Heart right ventricle (tissue), 16 donors: Measurements from ENCODE around the gene SNTB2. TPM values are rescaled to one million over a fixed set of nuclear protein-coding genes. Genes with fewer than 3 reads are reported as not detected.

ENCODE experiments used
- ATAC-seq, 8 donors: fragments of 200-7000 bp; cut with Tn5 transposase; one replicate each; pipeline ENCODE4 v1.9.1; 2020; ENCODE audit warnings: mild to moderate bottlenecking in 8 of 8, moderate library complexity in 8 of 8, moderate number of reproducible peaks in 1 of 8
- DNase-seq, 2 donors: peaks; one replicate each; pipeline ENCODE4 v3.0.0-alpha.2; 2020
- H3K27ac ChIP-seq, 10 donors: fragments of 200-600 bp; sonication (generic) in 2 of 10; one replicate each; pipeline versions ENCODE4 v1.5.0 to v1.8.0; 2020 to 2022; ENCODE audit warnings: mild to moderate bottlenecking in 3 of 10
- H3K27me3 ChIP-seq, 7 donors: fragments of 200-600 bp; one replicate each; pipeline ENCODE4 v1.8.0; 2021 to 2022; ENCODE audit warnings: mild to moderate bottlenecking in 2 of 7
- H3K36me3 ChIP-seq, 9 donors: fragments of 200-600 bp; sonication (generic) in 1 of 9; one replicate each; pipeline versions ENCODE4 v1.5.0 to v1.8.0; 2020 to 2022; ENCODE audit warnings: mild to moderate bottlenecking in 2 of 9
- H3K4me1 ChIP-seq, 9 donors: fragments of 200-600 bp; sonication (generic) in 1 of 9; one replicate each; pipeline versions ENCODE4 v1.5.0 to v1.8.0; 2020 to 2022; ENCODE audit warnings: mild to moderate bottlenecking in 4 of 9
- H3K4me3 ChIP-seq, 10 donors: fragments of 200-600 bp; sonication (generic) in 2 of 10; one replicate each; pipeline versions ENCODE4 v1.5.0 to v1.8.0; 2020 to 2022; ENCODE audit warnings: mild to moderate bottlenecking in 7 of 10, moderate library complexity in 2 of 10
- H3K9me3 ChIP-seq, 11 donors: fragments of 200-600 bp in 10 of 11; sonication (generic) in 2 of 11; one replicate each; pipeline versions ENCODE4 v1.5.0 to v1.8.0; 2013 to 2022; ENCODE audit warnings: mild to moderate bottlenecking in 2 of 11, control low read depth in 1 of 11, moderate library complexity in 1 of 11
- CTCF ChIP-seq, 9 donors: fragments of 200-600 bp; sonication (generic) in 2 of 9; IDR thresholded peaks; one replicate each; pipeline versions ENCODE4 v1.5.0 to v1.8.0; 2021 to 2022; ENCODE audit warnings: antibody characterized with exemption in 9 of 9, mild to moderate bottlenecking in 5 of 9, moderate library complexity in 1 of 9
- WGBS, 2 donors: extraction: QIAGEN DNeasy Blood & Tissue Kit; methylation state at CpG; one replicate each; pipeline ENCODE4 v1.1.7; 2013; ENCODE audit warnings: inconsistent platforms in 1 of 2; 5-methylcytosine and 5-hydroxymethylcytosine counted together
- intact Hi-C, 10 donors: fragments of 100-400 bp; cut with DNase I; formaldehyde crosslinking; loops; one replicate each; pipeline versions ENCODE4 v1.11.1 to v1.14.2; 2022
- polyA plus RNA-seq, 2 donors: library from polyadenylated mRNA; stranded (reverse); fragments of 200-250 nt; gene quantifications; one replicate each; pipeline ENCODE4 v1.2.3, GENCODE V29; 2013
- total RNA-seq, 10 donors: library from RNA; stranded (reverse); fragmentation: NEBNext Ultra II Directional in 3 of 10; extraction: Animal tissue kit (Norgen Biotek cat#: 25700) in 3 of 10; gene quantifications; one replicate each; pipeline versions ENCODE4 v1.2.1 to v1.2.4, GENCODE V29; 2021 to 2023
- donor health status: Arrhythmogenic right ventricular cardiomyopathy.
- donor health status: ischemic (EF 13 %, LVEDD 7.1; RV severe dilation, severe dysfunction).
- donor health status: healthy with polysubstance abuse.
- donor health status: DM: no; HTN: yes; CAD: no.
- donor health status: DM: no; HTN: no; CAD: no.
- donor health status: ischemic (EF 25% LVEDD 6.9; RV normal size, moderate dysfunction).
- donor health status: ischemic (EF 25% LVEDD 5.7; RV mildly dilated, moderate dysfunction).
- donor health status: healthy.
- donor health status: DM: yes; HTN: yes; CAD: no.
- donor health status: Ischemic cardiomyopathy.
- donor health status: ischemic (EF 35%, LVEDD 5.7; RV mildly dilated, moderate dysfunction).
- donor health status: nonischemic (EF 11% LVEDD 7.7; RV severe dilation, severe dysfunction).
- donor health status: DM: yes; HTN: yes; CAD: no.
- donor health status: PGD.
- donor health status: ischemic (EF 29% LVEDD 5.4; RV normal size, mild dysfunction).
- donor health status: nonischemic (EF 23%, LVEDD 6.1; RV moderate dilation, normal function).

Gene SNTB2
- total and polyA plus RNA-seq, 12 donors, result 3.0 to 15.7 (median 9.1) TPM

- H3K9me3 ChIP-seq, result no peaks in the 10 kb centered on the region
- no peak overlapping the region for H3K4me3 ChIP-seq
- peak in 6 of 8 donors; percentile 41 to 54 (median 45) for ATAC-seq
- intact Hi-C loops, result no loop called here
- peak in 1 of 2 donors; percentile 74 for DNase-seq
- no peak for TF ChIP-seq CTCF (IDR thresholded peaks at IDR 0.05)
- H3K27me3 ChIP-seq, result no peaks in the 10 kb centered on the region
- peaks cover 2 to 45% (median 33%) of the 10 kb centered on the region in 9 donors for H3K4me1 ChIP-seq
- H3K36me3 ChIP-seq, result peaks cover 7 to 97% (median 67%) of the 10 kb centered on the region in 9 donors
- 77 to 81% methylated on average over 8 of the region's 8 CpGs for WGBS, 2 donors
- H3K27ac ChIP-seq, result no peak overlapping the region
Measured at GRCh38 chr16:69324013-69324531, 137.1 kb downstream of the SNTB2 start.

GRCh38 chr16:69324585-69325253, 137.8 kb downstream of the SNTB2 start:
- Histone ChIP-seq H3K4me3 (no peak overlapping the region), H3K27me3 (no peaks in the 10 kb centered on the region), H3K4me1 (peaks cover 2 to 51% (median 40%) of the 10 kb centered on the region in 9 donors), H3K36me3 (peaks cover 7 to 91% (median 61%) of the 10 kb centered on the region in 9 donors), H3K9me3 (no peaks in the 10 kb centered on the region), H3K27ac (no peak overlapping the region)
- ATAC-seq, result no peak
- intact Hi-C loops, result no loop called here
- WGBS, 2 donors, result 77 to 84% methylated on average over 10 of the region's 10 CpGs
- no peak for TF ChIP-seq CTCF (IDR thresholded peaks at IDR 0.05)
- no peak for DNase-seq

GRCh38 chr16:69325784-69326171, 138.8 kb downstream of the SNTB2 start:
- Histone ChIP-seq H3K9me3 (no peaks in the 10 kb centered on the region), H3K27me3 (no peaks in the 10 kb centered on the region), H3K4me3 (no peak overlapping the region), H3K27ac (peak overlapping the region in 2 of 10 donors; percentile 6 to 26), H3K4me1 (peaks cover 4 to 54% (median 43%) of the 10 kb centered on the region in 9 donors), H3K36me3 (peaks cover 5 to 80% (median 50%) of the 10 kb centered on the region in 9 donors)
- intact Hi-C loops, result no loop called here
- no peak for TF ChIP-seq CTCF (IDR thresholded peaks at IDR 0.05)
- WGBS, 2 donors, result 86 to 87% methylated on average over 6 of the region's 6 CpGs
- ATAC-seq (no peak), DNase-seq (no peak)

GRCh38 chr16:69326172-69326873, 139.4 kb downstream of the SNTB2 start:
- H3K4me1 ChIP-seq, result peaks cover 5 to 60% (median 48%) of the 10 kb centered on the region in 9 donors
- no peaks in the 10 kb centered on the region for H3K27me3 ChIP-seq
- H3K36me3 ChIP-seq, result peaks cover 0 to 75% (median 45%) of the 10 kb centered on the region in 9 donors
- H3K27ac ChIP-seq, result peak overlapping the region in 3 of 10 donors; percentile 5 to 26 (median 6)
- no peak for ATAC-seq
- no peak for DNase-seq
- TF ChIP-seq CTCF (IDR thresholded peaks at IDR 0.05), result no peak
- no peaks in the 10 kb centered on the region for H3K9me3 ChIP-seq
- no peak overlapping the region for H3K4me3 ChIP-seq
- intact Hi-C loops, result no loop called here
- 54 to 59% methylated on average over 7 of the region's 7 CpGs for WGBS, 2 donors
